Cardiac fibroblast (primary cell): ENCODE data around the gene LONRF2.
A peak's percentile ranks its signal among the peaks of the same experiment; 100 is the strongest.
"Not testable (repeated sequence)": the region's sequence is repeated elsewhere in the genome, so short reads cannot be mapped to it uniquely, and the experiment has no call there.

Source experiments
- DNase-seq, 2 donors: peaks; one replicate each; pipeline versions ENCODE4 v3.0.0 to v3.0.0-alpha.2; 2010; ENCODE audit warnings: low read depth in 2 of 2
- H3K4me3 ChIP-seq, 2 donors: replicated peaks in 1 of 2; 1 replicate in 1 of 2; 2 replicates in 1 of 2; pipeline ENCODE4 v1.5.1; 2011; ENCODE audit warnings: low read depth in 2 of 2, low read length in 2 of 2, mild to moderate bottlenecking in 2 of 2, moderate library complexity in 1 of 2
- TF ChIP-seq, protein P1 (sequence below): IDR thresholded peaks from one replicate; pipeline ENCODE4 v1.5.1; 2011; ENCODE audit warnings: low read depth, mild to moderate bottlenecking, low read length, inconsistent platforms

LONRF2 gene

DNA sequence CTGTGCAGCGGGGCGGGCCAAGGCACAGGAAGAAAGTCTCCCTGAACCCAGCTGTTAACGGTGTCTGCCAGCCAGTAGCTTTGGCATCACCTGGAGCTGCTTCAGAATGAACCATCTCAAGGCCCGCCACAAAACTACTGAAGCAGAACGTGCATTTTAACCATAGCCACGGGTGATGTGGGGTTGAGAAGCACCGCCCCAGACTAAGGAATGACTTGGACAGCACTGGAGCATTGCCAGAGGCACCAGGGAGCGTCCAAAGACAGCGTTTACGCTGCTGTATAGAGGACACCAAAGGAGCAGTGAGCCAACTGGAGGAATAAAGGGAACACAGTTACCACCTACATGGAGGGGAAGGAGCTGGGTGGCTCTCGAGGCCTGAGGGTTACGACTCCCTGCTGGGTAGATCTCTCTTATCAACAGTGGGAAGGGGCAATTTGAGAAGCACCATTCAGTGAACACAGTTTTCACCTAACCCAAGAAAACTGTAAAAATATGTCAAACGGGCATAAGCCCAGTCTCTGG is 28.4 kb upstream of the LONRF2 start:
- peak in 1 of 2 donors; percentile 2 for DNase-seq
- no peak overlapping the region for H3K4me3 ChIP-seq
- TF ChIP-seq, protein P1, sequence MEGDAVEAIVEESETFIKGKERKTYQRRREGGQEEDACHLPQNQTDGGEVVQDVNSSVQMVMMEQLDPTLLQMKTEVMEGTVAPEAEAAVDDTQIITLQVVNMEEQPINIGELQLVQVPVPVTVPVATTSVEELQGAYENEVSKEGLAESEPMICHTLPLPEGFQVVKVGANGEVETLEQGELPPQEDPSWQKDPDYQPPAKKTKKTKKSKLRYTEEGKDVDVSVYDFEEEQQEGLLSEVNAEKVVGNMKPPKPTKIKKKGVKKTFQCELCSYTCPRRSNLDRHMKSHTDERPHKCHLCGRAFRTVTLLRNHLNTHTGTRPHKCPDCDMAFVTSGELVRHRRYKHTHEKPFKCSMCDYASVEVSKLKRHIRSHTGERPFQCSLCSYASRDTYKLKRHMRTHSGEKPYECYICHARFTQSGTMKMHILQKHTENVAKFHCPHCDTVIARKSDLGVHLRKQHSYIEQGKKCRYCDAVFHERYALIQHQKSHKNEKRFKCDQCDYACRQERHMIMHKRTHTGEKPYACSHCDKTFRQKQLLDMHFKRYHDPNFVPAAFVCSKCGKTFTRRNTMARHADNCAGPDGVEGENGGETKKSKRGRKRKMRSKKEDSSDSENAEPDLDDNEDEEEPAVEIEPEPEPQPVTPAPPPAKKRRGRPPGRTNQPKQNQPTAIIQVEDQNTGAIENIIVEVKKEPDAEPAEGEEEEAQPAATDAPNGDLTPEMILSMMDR = no peak

- H3K4me3 ChIP-seq, DNase-seq: not testable (repeated sequence)
Observed at GRCh38 chr2:100345144-100345543, 22.8 kb upstream of the LONRF2 start.

GRCh38 chr2:100344433-100344832 is 22.1 kb upstream of the LONRF2 start:
- H3K4me3 ChIP-seq = no peak overlapping the region
- DNase-seq = no peak
- TF ChIP-seq, protein P1 = no peak

DNA sequence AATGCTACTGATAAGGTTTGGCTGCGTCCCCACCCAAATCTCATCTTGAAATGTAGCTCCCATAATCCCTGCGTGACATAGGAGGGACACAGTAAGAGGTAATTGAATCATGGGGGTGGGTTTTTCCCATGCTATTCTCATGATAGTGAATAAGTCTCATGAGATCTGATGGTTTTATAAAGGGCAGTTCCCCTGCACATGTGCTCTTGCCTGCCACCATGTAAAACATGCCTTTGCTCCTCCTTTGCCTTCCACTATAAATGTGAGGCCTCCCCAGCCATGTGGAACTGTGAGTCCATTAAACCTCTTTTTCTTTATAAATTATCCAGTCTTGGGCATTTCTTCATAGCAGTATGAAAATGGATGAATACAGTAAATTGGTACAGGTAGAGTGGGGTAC is 20.2 kb upstream of the LONRF2 start:
- DNase-seq, H3K4me3 ChIP-seq: not testable (repeated sequence)

- no peak overlapping the region for H3K4me3 ChIP-seq
- DNase-seq = no peak
- TF ChIP-seq, protein P1 = no peak
Observed at GRCh38 chr2:100339823-100340222, 17.5 kb upstream of the LONRF2 start.

- DNase-seq = no peak
- TF ChIP-seq, protein P1 = no peak
Observed at GRCh38 chr2:100334929-100335328, 12.6 kb upstream of the LONRF2 start.

GRCh38 chr2:100327742-100328141 is 5.4 kb upstream of the LONRF2 start:
- no peak for DNase-seq
- TF ChIP-seq, protein P1 = no peak
- H3K4me3 ChIP-seq = no peak overlapping the region

More at GRCh38 chr2:100334929-100335328, 12.6 kb upstream of the LONRF2 start:
- no peak overlapping the region for H3K4me3 ChIP-seq

- DNase-seq = peak; percentile 9 to 25
- TF ChIP-seq, protein P1 = no peak
- H3K4me3 ChIP-seq = no peak overlapping the region
Observed at GRCh38 chr2:100321179-100321865, 979 bp downstream of the LONRF2 start.
